GM12874 (cell line): ENCODE data around the gene SORCS2.
A peak's percentile ranks its signal among the peaks of the same experiment; 100 is the strongest.

Source experiments
- CTCF ChIP-seq: IDR thresholded peaks from 2 replicates; pipeline ENCODE4 v1.5.1; 2011; ENCODE audit warnings: low read depth, mild to moderate bottlenecking, control low read depth, low read length, moderate library complexity; ENCODE audit not compliant: insufficient read depth

The SORCS2 gene

GRCh38 chr4:7332216-7333023, 140.1 kb downstream of the SORCS2 start:
- no peak for TF ChIP-seq CTCF

DNA sequence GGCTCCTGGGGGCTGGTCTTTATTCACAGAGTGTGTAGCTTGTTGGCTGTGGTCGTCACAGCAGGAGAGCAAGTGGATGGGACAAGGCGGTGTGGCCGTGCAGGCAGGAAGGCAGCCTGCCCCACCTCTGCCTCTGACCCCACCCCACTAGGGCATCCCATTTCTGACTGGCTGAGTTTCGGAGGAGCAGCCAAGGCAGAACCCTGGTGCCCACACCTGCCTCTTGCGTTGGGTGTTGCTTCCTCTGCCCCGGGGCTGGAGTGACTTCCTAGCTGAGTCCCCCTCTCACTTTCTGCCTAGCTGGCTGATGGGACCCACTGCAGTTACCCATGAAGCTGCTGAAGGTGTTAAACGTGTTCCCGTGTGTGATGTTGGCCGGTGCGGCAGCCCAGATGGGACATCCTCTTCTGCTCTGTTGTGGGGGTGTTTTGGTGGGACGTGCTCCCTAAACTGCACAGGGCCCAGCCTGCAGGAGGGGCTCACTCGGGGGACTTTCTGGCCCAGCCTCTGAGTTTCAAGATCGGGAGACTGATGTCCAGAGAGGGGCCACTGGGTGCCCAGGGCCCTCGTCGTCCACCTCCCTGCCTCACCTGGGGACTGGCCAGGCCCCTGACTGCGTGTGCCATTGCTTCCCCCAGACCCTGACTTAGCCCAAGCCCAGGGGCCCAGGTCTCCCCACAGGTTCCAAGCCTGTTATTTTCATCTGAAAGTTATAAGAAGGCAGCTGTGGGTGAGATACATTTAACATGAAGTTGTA, 140.9 kb downstream of the SORCS2 start:
- no peak for TF ChIP-seq CTCF

- no peak for TF ChIP-seq CTCF
Measured at GRCh38 chr4:7333801-7334421, 141.6 kb downstream of the SORCS2 start.

GRCh38 chr4:7334521-7335275, 142.4 kb downstream of the SORCS2 start:
- no peak for TF ChIP-seq CTCF

DNA sequence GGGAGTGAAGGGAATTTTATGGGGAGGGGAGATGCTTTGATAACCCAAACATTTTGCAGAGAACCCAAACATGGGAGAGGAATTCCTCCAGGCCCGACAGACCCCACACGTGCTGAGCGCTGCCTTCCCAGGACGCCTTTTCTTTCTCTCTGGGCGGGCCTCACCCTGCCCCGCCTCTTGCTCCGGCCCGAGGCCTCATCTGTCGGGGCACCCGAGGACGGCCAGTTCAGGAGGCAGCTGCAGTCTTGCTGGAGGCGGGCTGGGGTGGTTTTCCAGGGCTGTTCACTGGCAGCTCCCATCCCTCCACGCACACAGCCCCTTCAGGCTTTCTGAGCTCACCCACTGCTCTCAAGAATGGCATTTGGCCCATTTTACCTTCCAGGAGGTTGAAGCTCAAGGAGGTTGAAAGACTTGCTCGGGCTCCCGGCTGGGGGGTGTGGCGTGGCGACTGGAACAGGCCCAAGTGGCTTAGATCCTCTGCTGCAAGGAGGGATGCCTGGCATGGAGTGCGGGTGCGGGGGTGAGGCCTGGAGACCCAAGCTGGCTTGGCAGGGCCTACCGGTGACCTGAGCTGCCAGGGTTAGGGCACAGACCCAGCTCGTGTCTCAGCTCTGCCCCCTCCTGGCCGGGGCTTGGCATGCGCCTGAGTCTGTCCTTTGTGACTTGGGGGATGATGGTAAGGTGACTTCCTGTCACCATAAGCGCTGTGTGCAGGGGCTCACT, 143.2 kb downstream of the SORCS2 start:
- peak; percentile 82 for TF ChIP-seq CTCF

GRCh38 chr4:7336067-7336569, 143.8 kb downstream of the SORCS2 start:
- TF ChIP-seq CTCF: no peak
